ENCODE measurements around the gene TSPAN5.
A peak's percentile ranks its signal among the peaks of the same experiment; 100 is the strongest.

TSPAN5 gene

GRCh38 chr4:98619180-98619579 is 39.2 kb downstream of the TSPAN5 start:
- FAIRE-seq, result no peak
- DNase-seq (ENCODE audit: low spot score), result no peak

GRCh38 chr4:98618680-98619079 is 39.7 kb downstream of the TSPAN5 start:
- DNase-seq (ENCODE audit: low spot score) (no peak), FAIRE-seq (no peak)

- DNase-seq (ENCODE audit: low spot score), result no peak
- FAIRE-seq, result no peak
Measured at GRCh38 chr4:98617358-98618047, 40.9 kb downstream of the TSPAN5 start.

- DNase-seq (ENCODE audit: low spot score), result no peak
- FAIRE-seq, result no peak
Measured at GRCh38 chr4:98615991-98616390, 42.4 kb downstream of the TSPAN5 start.

GRCh38 chr4:98614662-98615061 is 43.7 kb downstream of the TSPAN5 start:
- DNase-seq (ENCODE audit: low spot score) (no peak), FAIRE-seq (no peak)

- DNase-seq (ENCODE audit: low spot score), result no peak
- FAIRE-seq, result no peak
Measured at GRCh38 chr4:98614094-98614493, 44.3 kb downstream of the TSPAN5 start.

- DNase-seq (ENCODE audit: low spot score) (no peak), FAIRE-seq (no peak)
Measured at GRCh38 chr4:98613453-98614075, 44.8 kb downstream of the TSPAN5 start.

GRCh38 chr4:98612318-98613250 is 45.8 kb downstream of the TSPAN5 start:
- no peak for FAIRE-seq
- no peak for DNase-seq (ENCODE audit: low spot score)

GRCh38 chr4:98611677-98612317 is 46.6 kb downstream of the TSPAN5 start:
- DNase-seq (ENCODE audit: low spot score) (no peak), FAIRE-seq (no peak)

GRCh38 chr4:98610926-98611676 is 47.3 kb downstream of the TSPAN5 start:
- FAIRE-seq, result no peak
- DNase-seq (ENCODE audit: low spot score), result no peak

- FAIRE-seq (no peak), DNase-seq (ENCODE audit: low spot score) (no peak)
Measured at GRCh38 chr4:98610431-98610830, 48.0 kb downstream of the TSPAN5 start.

- FAIRE-seq (no peak), DNase-seq (ENCODE audit: low spot score) (no peak)
Measured at GRCh38 chr4:98609934-98610333, 48.5 kb downstream of the TSPAN5 start.

- FAIRE-seq, result no peak
- DNase-seq (ENCODE audit: low spot score), result no peak
Measured at GRCh38 chr4:98608356-98608755, 50.1 kb downstream of the TSPAN5 start.

- FAIRE-seq, result no peak
- DNase-seq (ENCODE audit: low spot score), result no peak
Measured at GRCh38 chr4:98606894-98607293, 51.5 kb downstream of the TSPAN5 start.

GRCh38 chr4:98605216-98605615 is 53.2 kb downstream of the TSPAN5 start:
- DNase-seq (ENCODE audit: low spot score) (peak; percentile 85), FAIRE-seq (peak; percentile 91)

- FAIRE-seq (no peak), DNase-seq (ENCODE audit: low spot score) (peak; percentile 45)
Measured at GRCh38 chr4:98604723-98605122, 53.7 kb downstream of the TSPAN5 start.

- peak; percentile 55 for DNase-seq (ENCODE audit: low spot score)
- peak; percentile 73 for FAIRE-seq
Measured at GRCh38 chr4:98603683-98604521, 54.5 kb downstream of the TSPAN5 start.

GRCh38 chr4:98602270-98602669 is 56.1 kb downstream of the TSPAN5 start:
- FAIRE-seq, result no peak
- no peak for DNase-seq (ENCODE audit: low spot score)

GRCh38 chr4:98601708-98602107 is 56.7 kb downstream of the TSPAN5 start:
- DNase-seq (ENCODE audit: low spot score), result peak; percentile 32
- FAIRE-seq, result peak; percentile 34

GRCh38 chr4:98599617-98600205 is 58.7 kb downstream of the TSPAN5 start:
- DNase-seq (ENCODE audit: low spot score) (no peak), FAIRE-seq (no peak)
